WTC11 (cell line): ENCODE results near the gene RRBP1.

Experiments
- MYBL2 ChIP-seq: sonication (generic); formaldehyde crosslinking; IDR thresholded peaks from 2 replicates; pipeline ENCODE4 v1.8.1; 2023; ENCODE audit warnings: mild to moderate bottlenecking, moderate library complexity, missing genetic modification reagents
- NR1H2 ChIP-seq: sonication (generic); formaldehyde crosslinking; IDR thresholded peaks from 2 replicates; pipeline ENCODE4 v1.9.0; 2021; ENCODE audit warnings: mild to moderate bottlenecking, moderate library complexity, missing genetic modification reagents
- TF ChIP-seq, protein P1 (sequence below): sonication (generic); formaldehyde crosslinking; IDR thresholded peaks from 2 replicates; pipeline ENCODE4 v1.8.0; 2023; ENCODE audit warnings: missing genetic modification reagents, mild to moderate bottlenecking, borderline replicate concordance
- TF ChIP-seq, protein P2 (sequence below): fragments of 200-600 bp; IDR thresholded peaks from 2 replicates; pipeline ENCODE4 v1.8.0; 2022; ENCODE audit warnings: antibody characterized with exemption

DNA sequence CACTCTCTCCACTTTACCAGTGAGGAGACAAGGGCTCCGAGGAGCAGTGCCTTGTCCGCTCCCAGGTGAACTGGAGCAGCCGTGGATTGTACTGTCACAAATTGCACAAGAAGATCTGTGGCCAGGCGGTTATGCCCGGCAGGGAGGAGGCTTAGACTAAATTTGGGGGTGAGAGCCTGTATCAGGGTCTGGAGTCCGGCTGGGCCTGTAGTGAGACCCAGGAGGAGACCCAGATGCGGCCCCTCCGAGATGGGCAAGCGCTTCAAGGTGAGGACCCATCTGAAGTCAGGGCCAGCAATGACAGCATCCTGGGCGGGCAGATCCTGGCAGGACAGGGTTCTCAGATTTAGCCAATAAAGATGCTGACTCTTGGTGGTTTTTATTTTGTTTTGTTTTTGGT is 45.3 kb upstream of the RRBP1 start:
- TF ChIP-seq MYBL2 (CRISPR knock-in tag) (no peak), NR1H2 (CRISPR knock-in tag) (no peak)
- TF ChIP-seq, protein P1, sequence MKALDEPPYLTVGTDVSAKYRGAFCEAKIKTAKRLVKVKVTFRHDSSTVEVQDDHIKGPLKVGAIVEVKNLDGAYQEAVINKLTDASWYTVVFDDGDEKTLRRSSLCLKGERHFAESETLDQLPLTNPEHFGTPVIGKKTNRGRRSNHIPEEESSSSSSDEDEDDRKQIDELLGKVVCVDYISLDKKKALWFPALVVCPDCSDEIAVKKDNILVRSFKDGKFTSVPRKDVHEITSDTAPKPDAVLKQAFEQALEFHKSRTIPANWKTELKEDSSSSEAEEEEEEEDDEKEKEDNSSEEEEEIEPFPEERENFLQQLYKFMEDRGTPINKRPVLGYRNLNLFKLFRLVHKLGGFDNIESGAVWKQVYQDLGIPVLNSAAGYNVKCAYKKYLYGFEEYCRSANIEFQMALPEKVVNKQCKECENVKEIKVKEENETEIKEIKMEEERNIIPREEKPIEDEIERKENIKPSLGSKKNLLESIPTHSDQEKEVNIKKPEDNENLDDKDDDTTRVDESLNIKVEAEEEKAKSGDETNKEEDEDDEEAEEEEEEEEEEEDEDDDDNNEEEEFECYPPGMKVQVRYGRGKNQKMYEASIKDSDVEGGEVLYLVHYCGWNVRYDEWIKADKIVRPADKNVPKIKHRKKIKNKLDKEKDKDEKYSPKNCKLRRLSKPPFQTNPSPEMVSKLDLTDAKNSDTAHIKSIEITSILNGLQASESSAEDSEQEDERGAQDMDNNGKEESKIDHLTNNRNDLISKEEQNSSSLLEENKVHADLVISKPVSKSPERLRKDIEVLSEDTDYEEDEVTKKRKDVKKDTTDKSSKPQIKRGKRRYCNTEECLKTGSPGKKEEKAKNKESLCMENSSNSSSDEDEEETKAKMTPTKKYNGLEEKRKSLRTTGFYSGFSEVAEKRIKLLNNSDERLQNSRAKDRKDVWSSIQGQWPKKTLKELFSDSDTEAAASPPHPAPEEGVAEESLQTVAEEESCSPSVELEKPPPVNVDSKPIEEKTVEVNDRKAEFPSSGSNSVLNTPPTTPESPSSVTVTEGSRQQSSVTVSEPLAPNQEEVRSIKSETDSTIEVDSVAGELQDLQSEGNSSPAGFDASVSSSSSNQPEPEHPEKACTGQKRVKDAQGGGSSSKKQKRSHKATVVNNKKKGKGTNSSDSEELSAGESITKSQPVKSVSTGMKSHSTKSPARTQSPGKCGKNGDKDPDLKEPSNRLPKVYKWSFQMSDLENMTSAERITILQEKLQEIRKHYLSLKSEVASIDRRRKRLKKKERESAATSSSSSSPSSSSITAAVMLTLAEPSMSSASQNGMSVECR (CRISPR knock-in tag) = no peak
- TF ChIP-seq, protein P2, sequence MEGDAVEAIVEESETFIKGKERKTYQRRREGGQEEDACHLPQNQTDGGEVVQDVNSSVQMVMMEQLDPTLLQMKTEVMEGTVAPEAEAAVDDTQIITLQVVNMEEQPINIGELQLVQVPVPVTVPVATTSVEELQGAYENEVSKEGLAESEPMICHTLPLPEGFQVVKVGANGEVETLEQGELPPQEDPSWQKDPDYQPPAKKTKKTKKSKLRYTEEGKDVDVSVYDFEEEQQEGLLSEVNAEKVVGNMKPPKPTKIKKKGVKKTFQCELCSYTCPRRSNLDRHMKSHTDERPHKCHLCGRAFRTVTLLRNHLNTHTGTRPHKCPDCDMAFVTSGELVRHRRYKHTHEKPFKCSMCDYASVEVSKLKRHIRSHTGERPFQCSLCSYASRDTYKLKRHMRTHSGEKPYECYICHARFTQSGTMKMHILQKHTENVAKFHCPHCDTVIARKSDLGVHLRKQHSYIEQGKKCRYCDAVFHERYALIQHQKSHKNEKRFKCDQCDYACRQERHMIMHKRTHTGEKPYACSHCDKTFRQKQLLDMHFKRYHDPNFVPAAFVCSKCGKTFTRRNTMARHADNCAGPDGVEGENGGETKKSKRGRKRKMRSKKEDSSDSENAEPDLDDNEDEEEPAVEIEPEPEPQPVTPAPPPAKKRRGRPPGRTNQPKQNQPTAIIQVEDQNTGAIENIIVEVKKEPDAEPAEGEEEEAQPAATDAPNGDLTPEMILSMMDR = no peak
